Vagina (tissue), 2 donors: ENCODE measurements around the gene YEATS4. TPM values are rescaled to one million over a fixed set of nuclear protein-coding genes. Genes with fewer than 3 reads are reported as not detected.
"Not testable (repeated sequence)": the region's sequence is repeated elsewhere in the genome, so short reads cannot be mapped to it uniquely, and the experiment has no call there.

Experiments
- DNase-seq, 2 donors: peaks; one replicate each; pipeline ENCODE4 v3.0.0-alpha.2; 2017; ENCODE audit errors: extremely low spot score in 2 of 2
- H3K27ac ChIP-seq: fragments of 200-600 bp; sonication (generic); one replicate; pipeline ENCODE4 v1.5.1; 2019
- H3K27me3 ChIP-seq: fragments of 200-600 bp; sonication (generic); one replicate; pipeline ENCODE4 v1.5.1; 2019
- H3K36me3 ChIP-seq, 2 donors: fragments of 200-600 bp; sonication (generic); one replicate each; pipeline ENCODE4 v1.5.1; 2017 to 2019
- H3K4me1 ChIP-seq: fragments of 200-600 bp; sonication (generic); one replicate; pipeline ENCODE4 v1.5.1; 2019
- H3K4me3 ChIP-seq, 2 donors: fragments of 200-600 bp; sonication (generic); 1 replicate in 1 of 2; 2 replicates in 1 of 2; pipeline ENCODE4 v1.5.1; 2016 to 2019
- H3K9me3 ChIP-seq: fragments of 200-600 bp; sonication (generic); one replicate; pipeline ENCODE4 v1.5.1; 2019
- POLR2A ChIP-seq, 2 donors: fragments of 450-650 bp; IDR thresholded peaks; one replicate each; pipeline ENCODE4 v1.6.1; 2017; ENCODE audit warnings: antibody characterized with exemption in 2 of 2, mild to moderate bottlenecking in 2 of 2, moderate library complexity in 2 of 2
- POLR2AphosphoS5 ChIP-seq, 2 donors: sonication (generic); formaldehyde crosslinking; IDR thresholded peaks; one replicate each; pipeline ENCODE4 v1.9.0; 2017; ENCODE audit warnings: antibody characterized with exemption in 2 of 2, mild to moderate bottlenecking in 2 of 2, low read depth in 1 of 2; ENCODE audit not compliant: insufficient read depth in 1 of 2
- intact Hi-C: fragments of 100-400 bp; cut with DNase I; formaldehyde crosslinking; loops from one replicate; pipeline ENCODE4 v1.15.1; 2023
- total RNA-seq: library from RNA; depleted of rRNA; stranded (reverse); fragments of >200 nt; gene quantifications from one replicate; pipeline ENCODE4 v1.2.3, GENCODE V29; 2016
- TF ChIP-seq, protein P1 (sequence below), 3 experiments: fragments of 450-650 bp in 2 of 3; fragments of 200-600 bp in 1 of 3; sonication (generic) in 1 of 3; IDR thresholded peaks; one replicate each; pipeline ENCODE4 v1.5.1; 2017 to 2019; ENCODE audit warnings: antibody characterized with exemption in 3 of 3, mild to moderate bottlenecking in 2 of 3, moderate library complexity in 2 of 3

YEATS4 gene
- 6.1 TPM for total RNA-seq

DNA sequence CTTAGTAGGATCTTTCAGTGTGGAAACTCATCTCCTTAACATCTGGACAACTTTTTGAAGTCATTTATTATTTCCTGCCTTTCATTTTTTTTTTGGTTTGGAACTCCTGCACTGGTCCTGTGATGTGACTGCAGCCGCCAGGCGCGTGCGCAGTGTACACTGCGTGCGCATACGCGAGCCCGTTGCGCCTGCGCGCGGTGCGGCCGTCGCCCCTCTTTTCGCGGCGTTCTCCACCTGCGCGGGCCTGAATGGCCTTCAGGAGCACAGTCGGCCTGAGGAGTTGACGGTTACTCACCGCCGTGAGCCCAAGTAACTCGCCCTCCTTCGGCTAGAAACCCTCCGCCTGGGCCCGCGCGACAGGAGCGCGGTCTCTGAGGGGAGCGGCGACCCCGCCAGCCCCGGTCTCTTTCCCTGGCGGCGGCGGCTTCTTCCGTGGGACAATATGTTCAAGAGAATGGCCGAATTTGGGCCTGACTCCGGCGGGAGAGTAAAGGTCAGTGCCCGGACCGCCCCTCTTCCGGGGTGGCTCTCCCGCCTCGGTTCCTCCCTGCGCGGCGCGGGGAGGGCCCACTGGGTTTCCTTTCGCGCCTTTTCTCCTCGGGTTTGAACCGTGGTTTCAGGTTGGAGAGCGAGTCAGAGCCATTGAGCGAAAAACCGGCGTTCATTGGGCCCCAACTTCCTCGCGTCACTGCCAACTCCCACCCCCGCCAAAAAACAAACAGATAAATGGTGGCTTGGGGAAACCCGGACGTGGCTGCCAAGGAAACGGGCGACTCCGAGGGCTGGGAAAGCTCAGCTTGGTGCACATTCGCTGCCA, at the start of gene YEATS4:
Gene YEATS4, plus strand, starts transcription at position 213 of the 817 bp plus-strand sequence. Its CDS starts 230 bp downstream, at position 443.
- peak; percentile 91 to 92 for TF ChIP-seq POLR2AphosphoS5 (IDR thresholded peaks at IDR 0.05; ENCODE audit: insufficient read depth in 1 of 2, low read depth in 1 of 2)
- TF ChIP-seq, protein P1, sequence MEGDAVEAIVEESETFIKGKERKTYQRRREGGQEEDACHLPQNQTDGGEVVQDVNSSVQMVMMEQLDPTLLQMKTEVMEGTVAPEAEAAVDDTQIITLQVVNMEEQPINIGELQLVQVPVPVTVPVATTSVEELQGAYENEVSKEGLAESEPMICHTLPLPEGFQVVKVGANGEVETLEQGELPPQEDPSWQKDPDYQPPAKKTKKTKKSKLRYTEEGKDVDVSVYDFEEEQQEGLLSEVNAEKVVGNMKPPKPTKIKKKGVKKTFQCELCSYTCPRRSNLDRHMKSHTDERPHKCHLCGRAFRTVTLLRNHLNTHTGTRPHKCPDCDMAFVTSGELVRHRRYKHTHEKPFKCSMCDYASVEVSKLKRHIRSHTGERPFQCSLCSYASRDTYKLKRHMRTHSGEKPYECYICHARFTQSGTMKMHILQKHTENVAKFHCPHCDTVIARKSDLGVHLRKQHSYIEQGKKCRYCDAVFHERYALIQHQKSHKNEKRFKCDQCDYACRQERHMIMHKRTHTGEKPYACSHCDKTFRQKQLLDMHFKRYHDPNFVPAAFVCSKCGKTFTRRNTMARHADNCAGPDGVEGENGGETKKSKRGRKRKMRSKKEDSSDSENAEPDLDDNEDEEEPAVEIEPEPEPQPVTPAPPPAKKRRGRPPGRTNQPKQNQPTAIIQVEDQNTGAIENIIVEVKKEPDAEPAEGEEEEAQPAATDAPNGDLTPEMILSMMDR (IDR thresholded peaks at IDR 0.05), result no peak
- peak in 1 of 2 donors; percentile 50 for TF ChIP-seq POLR2A (IDR thresholded peaks at IDR 0.05)
- no peak for DNase-seq
- no peaks in the 10 kb centered on the region for H3K27me3 ChIP-seq
- H3K9me3 ChIP-seq, result no peaks in the 10 kb centered on the region
- peaks cover 15% of the 10 kb centered on the region for H3K4me1 ChIP-seq
- H3K36me3 ChIP-seq, result no peaks in the 10 kb centered on the region
- H3K4me3 ChIP-seq, result peak within 1 kb of the TSS; percentile 83 to 98
- intact Hi-C loops, result no loop called here
- peak within 1 kb of the TSS; percentile 97 for H3K27ac ChIP-seq

DNA sequence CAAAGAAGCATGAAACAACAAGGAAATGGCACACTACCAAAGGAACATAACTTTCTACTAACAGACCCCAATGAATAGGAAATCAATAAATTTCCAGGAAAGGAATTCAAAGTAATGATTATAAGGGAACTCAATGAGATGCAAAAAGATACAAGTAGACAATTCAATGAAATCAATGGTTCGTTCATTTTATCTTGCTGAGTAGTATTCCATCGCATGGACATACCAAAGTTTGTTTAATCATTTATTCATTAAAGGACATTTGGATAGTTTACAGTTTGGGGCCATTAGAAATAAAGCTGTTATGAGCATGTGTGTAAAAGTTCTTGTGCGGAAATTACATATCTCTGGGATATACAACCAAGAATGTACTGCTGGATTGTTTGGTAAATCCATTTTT, 46.3 kb upstream of the YEATS4 start:
- intact Hi-C loops, result no loop called here

DNA sequence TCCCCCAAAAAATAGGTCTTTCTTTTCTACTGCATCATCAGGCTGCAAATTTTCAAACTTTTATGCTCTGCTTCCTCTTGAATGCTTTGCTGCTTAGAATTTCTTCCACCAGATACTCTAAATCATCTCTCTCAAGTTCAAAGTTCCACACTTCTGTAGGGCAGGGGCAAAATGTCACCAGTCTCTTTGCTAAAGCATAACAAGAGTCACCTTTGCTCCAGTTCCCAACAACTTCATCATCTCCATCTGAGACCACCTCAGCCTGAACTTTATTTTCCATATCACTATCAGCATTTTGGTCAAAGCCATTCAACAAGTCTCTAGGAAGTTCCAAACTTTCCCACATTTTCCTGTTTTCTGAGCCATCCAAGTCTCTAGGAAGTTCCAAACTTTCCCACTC, 42.8 kb upstream of the YEATS4 start:
- H3K36me3 ChIP-seq, H3K27ac ChIP-seq, H3K27me3 ChIP-seq, H3K4me1 ChIP-seq, H3K9me3 ChIP-seq, intact Hi-C loops, H3K4me3 ChIP-seq, DNase-seq: not testable (repeated sequence)

More for the DNA sequence above, 46.3 kb upstream of the YEATS4 start:
- Histone ChIP-seq H3K9me3 (no peaks in the 10 kb centered on the region), H3K4me3 (no peak overlapping the region), H3K27ac (no peak overlapping the region), H3K27me3 (no peaks in the 10 kb centered on the region), H3K4me1 (no peaks in the 10 kb centered on the region), H3K36me3 (no peaks in the 10 kb centered on the region)
- no peak for DNase-seq
- TF ChIP-seq, protein P1 (IDR thresholded peaks at IDR 0.05), result no peak
- no peak for TF ChIP-seq POLR2A (IDR thresholded peaks at IDR 0.05)
- no peak for TF ChIP-seq POLR2AphosphoS5 (IDR thresholded peaks at IDR 0.05; ENCODE audit: insufficient read depth in 1 of 2, low read depth in 1 of 2)

DNA sequence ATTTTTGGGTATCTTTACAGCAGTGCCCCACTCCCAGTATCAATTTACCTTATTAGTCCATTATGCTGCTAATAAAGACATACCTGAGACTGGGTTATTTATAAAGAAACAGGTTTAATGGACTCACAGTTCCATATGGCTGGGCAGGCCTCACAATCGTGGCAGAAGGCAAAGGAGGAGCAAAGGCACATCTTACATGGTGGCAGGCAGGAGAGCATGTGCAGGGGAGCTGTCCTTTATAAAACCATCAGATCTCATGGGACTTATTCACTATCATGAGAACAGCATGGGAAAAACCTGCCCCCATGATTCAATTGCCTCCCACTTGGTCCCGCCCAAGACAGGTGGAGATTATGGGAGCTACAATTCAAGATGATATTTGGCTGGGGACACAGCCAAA, 42.3 kb upstream of the YEATS4 start:
- H3K27me3 ChIP-seq, DNase-seq, H3K27ac ChIP-seq, H3K4me1 ChIP-seq, H3K36me3 ChIP-seq, intact Hi-C loops, H3K4me3 ChIP-seq, H3K9me3 ChIP-seq: not testable (repeated sequence)

DNA sequence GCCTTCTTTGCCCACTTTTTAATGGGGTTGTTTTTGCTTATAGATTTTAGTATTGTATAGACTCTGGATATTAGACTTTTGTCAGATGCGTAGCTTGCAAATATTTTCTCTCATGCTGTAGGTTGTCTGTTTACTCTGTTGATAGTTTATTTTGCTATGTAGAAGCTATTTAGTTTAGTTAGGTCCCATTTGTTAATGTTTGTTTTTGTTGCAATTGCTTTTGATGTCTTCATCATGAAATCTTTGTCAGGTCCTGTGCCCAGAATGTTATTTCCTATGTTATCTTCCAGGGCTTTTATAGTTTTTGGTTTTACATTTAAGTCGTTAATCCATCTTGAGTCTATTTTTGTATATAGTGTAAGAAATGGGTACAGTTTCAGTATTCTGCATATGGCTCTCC, 41.3 kb upstream of the YEATS4 start:
- H3K4me1 ChIP-seq, result no peaks in the 10 kb centered on the region
- no peak for TF ChIP-seq POLR2A (IDR thresholded peaks at IDR 0.05)
- TF ChIP-seq, protein P1 (IDR thresholded peaks at IDR 0.05), result no peak
- no peak for TF ChIP-seq POLR2AphosphoS5 (IDR thresholded peaks at IDR 0.05; ENCODE audit: insufficient read depth in 1 of 2, low read depth in 1 of 2)
- H3K4me3 ChIP-seq, result no peak overlapping the region
- H3K27me3 ChIP-seq, result no peaks in the 10 kb centered on the region
- no peak overlapping the region for H3K27ac ChIP-seq
- H3K36me3 ChIP-seq, result no peaks in the 10 kb centered on the region
- DNase-seq, result no peak
- intact Hi-C loops, result no loop called here
- no peaks in the 10 kb centered on the region for H3K9me3 ChIP-seq

DNA sequence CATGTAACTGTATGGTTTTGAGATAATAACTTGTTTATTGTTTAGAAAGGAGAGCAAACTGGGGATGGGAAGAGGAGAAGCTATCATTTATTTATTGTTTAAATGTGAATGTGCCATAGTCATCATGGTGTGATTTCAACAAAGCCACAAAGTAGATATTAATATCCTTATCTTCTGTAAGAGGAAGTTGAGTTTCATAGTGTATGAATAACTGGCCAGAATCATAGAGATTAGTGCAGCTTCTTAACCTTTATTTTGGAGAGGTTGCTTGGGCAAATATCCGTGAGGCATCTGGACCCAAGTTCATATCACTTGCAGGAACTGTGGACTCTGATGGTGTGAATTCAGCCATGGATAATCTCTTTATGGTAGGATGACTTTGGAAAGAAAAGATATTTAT, 38.2 kb upstream of the YEATS4 start:
- Histone ChIP-seq H3K36me3 (no peaks in the 10 kb centered on the region), H3K4me1 (no peaks in the 10 kb centered on the region), H3K27me3 (no peaks in the 10 kb centered on the region), H3K4me3 (no peak overlapping the region), H3K27ac (no peak overlapping the region), H3K9me3 (no peaks in the 10 kb centered on the region)
- DNase-seq, result no peak
- intact Hi-C loops, result no loop called here
- TF ChIP-seq, protein P1 (IDR thresholded peaks at IDR 0.05), result no peak
- TF ChIP-seq POLR2AphosphoS5 (IDR thresholded peaks at IDR 0.05; ENCODE audit: insufficient read depth in 1 of 2, low read depth in 1 of 2), result no peak
- TF ChIP-seq POLR2A (IDR thresholded peaks at IDR 0.05), result no peak
